Measurements from ENCODE around the gene RAB31. TPM values are rescaled to one million over a fixed set of nuclear protein-coding genes. Genes with fewer than 3 reads are reported as not detected.

RAB31 gene
- total RNA-seq, 3 donors from 2014 or later = 12.8 to 58.5 (median 27.4) TPM

DNA sequence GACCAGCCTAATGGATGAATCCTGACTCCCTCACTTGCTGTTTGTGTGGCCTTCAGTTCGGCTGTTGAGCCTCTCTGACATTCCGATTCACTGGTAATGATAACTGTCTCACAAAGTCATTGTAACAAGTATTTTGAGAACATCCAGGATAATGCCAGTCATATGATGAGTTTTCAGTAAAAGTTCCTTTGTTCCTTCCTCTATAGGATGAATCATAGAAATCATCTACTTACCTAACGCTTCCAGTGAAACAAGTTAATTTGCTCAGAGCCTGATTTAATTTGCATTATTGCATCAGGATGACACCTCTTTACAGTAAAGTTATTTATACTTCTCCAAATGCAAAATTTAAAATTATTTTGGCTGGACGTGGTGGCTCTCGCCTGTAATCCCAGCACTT lies 32.0 kb downstream of the RAB31 start:
- H3K4me1 ChIP-seq (ENCODE audit: low read depth) = peaks cover 4% of the 10 kb centered on the region
- H3K4me3 ChIP-seq = no peak overlapping the region
- no peaks in the 10 kb centered on the region for H3K9me3 ChIP-seq
- intact Hi-C loops (cut with DNase I, micrococcal nuclease) = no loop called here
- no peaks in the 10 kb centered on the region for H3K36me3 ChIP-seq (ENCODE audit: low read depth)
- TF ChIP-seq, protein P1, sequence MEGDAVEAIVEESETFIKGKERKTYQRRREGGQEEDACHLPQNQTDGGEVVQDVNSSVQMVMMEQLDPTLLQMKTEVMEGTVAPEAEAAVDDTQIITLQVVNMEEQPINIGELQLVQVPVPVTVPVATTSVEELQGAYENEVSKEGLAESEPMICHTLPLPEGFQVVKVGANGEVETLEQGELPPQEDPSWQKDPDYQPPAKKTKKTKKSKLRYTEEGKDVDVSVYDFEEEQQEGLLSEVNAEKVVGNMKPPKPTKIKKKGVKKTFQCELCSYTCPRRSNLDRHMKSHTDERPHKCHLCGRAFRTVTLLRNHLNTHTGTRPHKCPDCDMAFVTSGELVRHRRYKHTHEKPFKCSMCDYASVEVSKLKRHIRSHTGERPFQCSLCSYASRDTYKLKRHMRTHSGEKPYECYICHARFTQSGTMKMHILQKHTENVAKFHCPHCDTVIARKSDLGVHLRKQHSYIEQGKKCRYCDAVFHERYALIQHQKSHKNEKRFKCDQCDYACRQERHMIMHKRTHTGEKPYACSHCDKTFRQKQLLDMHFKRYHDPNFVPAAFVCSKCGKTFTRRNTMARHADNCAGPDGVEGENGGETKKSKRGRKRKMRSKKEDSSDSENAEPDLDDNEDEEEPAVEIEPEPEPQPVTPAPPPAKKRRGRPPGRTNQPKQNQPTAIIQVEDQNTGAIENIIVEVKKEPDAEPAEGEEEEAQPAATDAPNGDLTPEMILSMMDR (IDR thresholded peaks at IDR 0.05) = no peak
- ATAC-seq (no peak), DNase-seq (no peak)

- intact Hi-C loops (cut with DNase I, micrococcal nuclease) = no loop called here
- DNase-seq = no peak
- no peak for ATAC-seq
- no peak overlapping the region for H3K4me3 ChIP-seq
- no peaks in the 10 kb centered on the region for H3K36me3 ChIP-seq (ENCODE audit: low read depth)
- no peaks in the 10 kb centered on the region for H3K9me3 ChIP-seq
- TF ChIP-seq, protein P1 (IDR thresholded peaks at IDR 0.05) = no peak
- H3K4me1 ChIP-seq (ENCODE audit: low read depth) = peaks cover 4% of the 10 kb centered on the region
Observed at GRCh38 chr18:9741406-9741792, 33.3 kb downstream of the RAB31 start.

- DNase-seq = no peak
- TF ChIP-seq, protein P1 (IDR thresholded peaks at IDR 0.05) = no peak
- Histone ChIP-seq H3K36me3 (ENCODE audit: low read depth) (no peaks in the 10 kb centered on the region), H3K4me3 (no peak overlapping the region), H3K4me1 (ENCODE audit: low read depth) (peaks cover 4% of the 10 kb centered on the region), H3K9me3 (no peaks in the 10 kb centered on the region)
- intact Hi-C loops (cut with DNase I, micrococcal nuclease) = no loop called here
- no peak for ATAC-seq
Observed at GRCh38 chr18:9741793-9742523, 33.9 kb downstream of the RAB31 start.

- TF ChIP-seq, protein P1 (IDR thresholded peaks at IDR 0.05) = no peak
- intact Hi-C loops (cut with DNase I, micrococcal nuclease) = no loop called here
- no peaks in the 10 kb centered on the region for H3K9me3 ChIP-seq
- peaks cover 4% of the 10 kb centered on the region for H3K4me1 ChIP-seq (ENCODE audit: low read depth)
- peak; percentile 66 for ATAC-seq
- no peaks in the 10 kb centered on the region for H3K36me3 ChIP-seq (ENCODE audit: low read depth)
- DNase-seq = peak in 1 of 3 donors; percentile 40
- no peak overlapping the region for H3K4me3 ChIP-seq
Observed at GRCh38 chr18:9742524-9743131, 34.5 kb downstream of the RAB31 start.

- intact Hi-C loops (cut with DNase I, micrococcal nuclease) = no loop called here
- TF ChIP-seq, protein P1 (IDR thresholded peaks at IDR 0.05) = no peak
- Histone ChIP-seq H3K9me3 (no peaks in the 10 kb centered on the region), H3K36me3 (ENCODE audit: low read depth) (no peaks in the 10 kb centered on the region), H3K4me1 (ENCODE audit: low read depth) (peaks cover 4% of the 10 kb centered on the region), H3K4me3 (no peak overlapping the region)
- peak; percentile 78 for ATAC-seq
- DNase-seq = peak in 1 of 3 donors; percentile 56
Observed at GRCh38 chr18:9743200-9744016, 35.3 kb downstream of the RAB31 start.

Measured in mucosa of descending colon (tissue), 3 donors.